ENCODE measurements around the gene IFIT3. TPM values are rescaled to one million over a fixed set of nuclear protein-coding genes. Genes with fewer than 3 reads are reported as not detected.
A peak's percentile ranks its signal among the peaks of the same experiment; 100 is the strongest.

Gene IFIT3
- total RNA-seq, 3 donors from 2014 or later: 5.8 to 12.7 (median 11.2) TPM

- Histone ChIP-seq H3K9me3 (no peaks in the 10 kb centered on the region), H3K36me3 (ENCODE audit: low read depth) (no peaks in the 10 kb centered on the region), H3K4me1 (ENCODE audit: low read depth) (peaks cover 7% of the 10 kb centered on the region), H3K4me3 (no peak overlapping the region)
- TF ChIP-seq CTCF (IDR thresholded peaks at IDR 0.05): no peak
- ATAC-seq (no peak), DNase-seq (no peak)
- intact Hi-C loops (cut with DNase I, micrococcal nuclease): no loop called here
Measured at GRCh38 chr10:89368129-89368528, 40.3 kb downstream of the IFIT3 start.

- DNase-seq (peak in 1 of 3 donors; percentile 70), ATAC-seq (no peak)
- intact Hi-C loops (cut with DNase I, micrococcal nuclease): no loop called here
- no peak overlapping the region for H3K4me3 ChIP-seq
- H3K9me3 ChIP-seq: no peaks in the 10 kb centered on the region
- H3K4me1 ChIP-seq (ENCODE audit: low read depth): peaks cover 19% of the 10 kb centered on the region
- TF ChIP-seq CTCF (IDR thresholded peaks at IDR 0.05): peak; percentile 15
- H3K36me3 ChIP-seq (ENCODE audit: low read depth): no peaks in the 10 kb centered on the region
Measured at GRCh38 chr10:89369156-89370105, 41.6 kb downstream of the IFIT3 start.

- H3K36me3 ChIP-seq (ENCODE audit: low read depth): no peaks in the 10 kb centered on the region
- ATAC-seq: no peak
- H3K9me3 ChIP-seq: no peaks in the 10 kb centered on the region
- no peak for DNase-seq
- peaks cover 27% of the 10 kb centered on the region for H3K4me1 ChIP-seq (ENCODE audit: low read depth)
- no peak overlapping the region for H3K4me3 ChIP-seq
- intact Hi-C loops (cut with DNase I, micrococcal nuclease): no loop called here
- TF ChIP-seq CTCF (IDR thresholded peaks at IDR 0.05): no peak
Measured at GRCh38 chr10:89371079-89371478, 43.3 kb downstream of the IFIT3 start.

- ATAC-seq: no peak
- no peak for DNase-seq
- intact Hi-C loops (cut with DNase I, micrococcal nuclease): no loop called here
- H3K4me1 ChIP-seq (ENCODE audit: low read depth): peaks cover 27% of the 10 kb centered on the region
- no peak for TF ChIP-seq CTCF (IDR thresholded peaks at IDR 0.05)
- no peaks in the 10 kb centered on the region for H3K9me3 ChIP-seq
- H3K36me3 ChIP-seq (ENCODE audit: low read depth): no peaks in the 10 kb centered on the region
- H3K4me3 ChIP-seq: no peak overlapping the region
Measured at GRCh38 chr10:89371987-89372386, 44.2 kb downstream of the IFIT3 start.

GRCh38 chr10:89373916-89374711 lies 46.3 kb downstream of the IFIT3 start:
- H3K4me3 ChIP-seq: no peak overlapping the region
- intact Hi-C loops (cut with DNase I, micrococcal nuclease): no loop called here

More at GRCh38 chr10:89373916-89374711, 46.3 kb downstream of the IFIT3 start:
- Histone ChIP-seq H3K4me1 (ENCODE audit: low read depth) (peaks cover 21% of the 10 kb centered on the region), H3K36me3 (ENCODE audit: low read depth) (no peaks in the 10 kb centered on the region), H3K9me3 (no peaks in the 10 kb centered on the region)
- DNase-seq: peak in 2 of 3 donors; percentile 53 to 82
- ATAC-seq: peak; percentile 97
- TF ChIP-seq CTCF (IDR thresholded peaks at IDR 0.05): no peak

Data from mucosa of descending colon (tissue), 3 donors.